Lower lobe of right lung (tissue), 2 donors: ENCODE data around the gene HAUS2. TPM values are rescaled to one million over a fixed set of nuclear protein-coding genes. Genes with fewer than 3 reads are reported as not detected.
A peak's percentile ranks its signal among the peaks of the same experiment; 100 is the strongest.

ENCODE experiments used
- ATAC-seq, 2 donors: fragments of 200-7000 bp; cut with Tn5 transposase; one replicate each; pipeline ENCODE4 v1.9.1; 2020 to 2022; ENCODE audit warnings: mild to moderate bottlenecking in 2 of 2, moderate library complexity in 2 of 2
- DNase-seq: peaks from one replicate; pipeline ENCODE4 v3.0.0-alpha.2; 2020
- H3K27ac ChIP-seq: fragments of 200-600 bp; one replicate; pipeline ENCODE4 v1.8.0; 2022
- H3K27me3 ChIP-seq: fragments of 200-600 bp; one replicate; pipeline ENCODE4 v1.8.0; 2022; ENCODE audit warnings: low read depth
- H3K36me3 ChIP-seq: fragments of 200-600 bp; one replicate; pipeline ENCODE4 v1.8.0; 2022; ENCODE audit warnings: mild to moderate bottlenecking
- H3K4me1 ChIP-seq: fragments of 200-600 bp; one replicate; pipeline ENCODE4 v1.8.0; 2022
- H3K4me3 ChIP-seq: fragments of 200-600 bp; one replicate; pipeline ENCODE4 v1.8.0; 2022; ENCODE audit warnings: mild to moderate bottlenecking
- H3K9me3 ChIP-seq: fragments of 200-600 bp; one replicate; pipeline ENCODE4 v1.8.0; 2022
- intact Hi-C: fragments of 100-400 bp; cut with DNase I; formaldehyde crosslinking; loops from one replicate; pipeline ENCODE4 v1.11.0; 2022
- total RNA-seq: library from RNA; stranded (reverse); fragmentation: NEBNext Ultra II Directional; extraction: Animal tissue kit (Norgen Biotek cat#: 25700); gene quantifications from one replicate; pipeline ENCODE4 v1.2.1, GENCODE V29; 2021
- TF ChIP-seq, protein P1 (sequence below): fragments of 200-600 bp; IDR thresholded peaks from one replicate; pipeline ENCODE4 v1.8.0; 2022; ENCODE audit warnings: antibody characterized with exemption, mild to moderate bottlenecking
- donor health status: DM: no; HTN: yes; CAD: no; lungs with severe emphysema.

The HAUS2 gene
- total RNA-seq, 1 donor from 2014 or later = 21.4 TPM

DNA sequence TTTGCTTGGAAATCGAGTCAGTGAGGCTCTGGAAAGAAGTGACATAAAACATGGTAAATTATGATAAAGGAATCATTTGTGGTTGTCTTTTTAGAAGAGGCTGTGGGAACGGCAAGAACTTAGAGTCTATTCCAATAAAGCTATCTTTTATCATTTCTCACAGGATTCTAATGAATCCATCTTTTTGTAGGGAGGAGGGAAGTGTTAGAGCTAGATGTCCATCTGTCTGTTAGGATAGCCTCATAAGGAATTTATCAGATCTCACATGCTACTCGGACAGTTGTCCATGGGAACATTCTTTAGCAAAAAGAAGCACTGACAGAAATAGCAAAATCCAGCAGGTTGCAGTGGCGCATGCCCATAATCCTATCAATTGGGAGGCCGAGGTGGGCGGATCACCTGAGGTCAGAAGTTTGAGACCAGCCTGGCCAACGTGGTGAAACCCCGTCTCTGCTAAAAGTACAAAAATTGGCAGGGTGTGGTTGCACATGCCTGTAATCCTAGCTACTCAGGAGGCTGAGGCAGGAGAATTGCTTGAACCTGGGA lies 63.8 kb downstream of the HAUS2 start:
- peak in 1 of 2 donors; percentile 22 for ATAC-seq
- DNase-seq = no peak
- Histone ChIP-seq H3K4me1 (peaks cover 32% of the 10 kb centered on the region), H3K27me3 (no peaks in the 10 kb centered on the region), H3K27ac (peak overlapping the region; percentile 52), H3K4me3 (no peak overlapping the region), H3K36me3 (peaks cover 2% of the 10 kb centered on the region), H3K9me3 (no peaks in the 10 kb centered on the region)
- intact Hi-C loops = no loop called here
- TF ChIP-seq, protein P1, sequence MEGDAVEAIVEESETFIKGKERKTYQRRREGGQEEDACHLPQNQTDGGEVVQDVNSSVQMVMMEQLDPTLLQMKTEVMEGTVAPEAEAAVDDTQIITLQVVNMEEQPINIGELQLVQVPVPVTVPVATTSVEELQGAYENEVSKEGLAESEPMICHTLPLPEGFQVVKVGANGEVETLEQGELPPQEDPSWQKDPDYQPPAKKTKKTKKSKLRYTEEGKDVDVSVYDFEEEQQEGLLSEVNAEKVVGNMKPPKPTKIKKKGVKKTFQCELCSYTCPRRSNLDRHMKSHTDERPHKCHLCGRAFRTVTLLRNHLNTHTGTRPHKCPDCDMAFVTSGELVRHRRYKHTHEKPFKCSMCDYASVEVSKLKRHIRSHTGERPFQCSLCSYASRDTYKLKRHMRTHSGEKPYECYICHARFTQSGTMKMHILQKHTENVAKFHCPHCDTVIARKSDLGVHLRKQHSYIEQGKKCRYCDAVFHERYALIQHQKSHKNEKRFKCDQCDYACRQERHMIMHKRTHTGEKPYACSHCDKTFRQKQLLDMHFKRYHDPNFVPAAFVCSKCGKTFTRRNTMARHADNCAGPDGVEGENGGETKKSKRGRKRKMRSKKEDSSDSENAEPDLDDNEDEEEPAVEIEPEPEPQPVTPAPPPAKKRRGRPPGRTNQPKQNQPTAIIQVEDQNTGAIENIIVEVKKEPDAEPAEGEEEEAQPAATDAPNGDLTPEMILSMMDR = no peak

DNA sequence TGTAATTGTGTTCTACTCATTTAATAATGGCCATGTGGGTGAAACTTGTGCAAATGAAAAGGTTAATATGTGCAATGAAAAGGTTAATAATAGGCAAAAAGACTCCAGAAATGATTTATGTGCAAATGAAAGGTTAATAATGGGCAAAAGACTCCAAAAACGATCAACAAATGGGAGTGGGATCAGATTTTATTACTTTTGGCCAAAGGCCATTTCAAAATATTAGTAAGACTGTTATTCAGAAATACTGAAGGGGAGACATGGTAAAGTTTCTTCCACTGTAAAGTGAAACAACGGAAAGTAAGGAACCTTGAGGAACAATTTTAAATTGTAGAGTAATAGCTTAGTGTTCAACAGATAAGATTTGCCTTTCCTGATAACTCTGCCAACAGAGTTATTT lies 67.5 kb downstream of the HAUS2 start:
- Histone ChIP-seq H3K9me3 (no peaks in the 10 kb centered on the region), H3K4me1 (peaks cover 11% of the 10 kb centered on the region), H3K27me3 (no peaks in the 10 kb centered on the region), H3K36me3 (peaks cover 8% of the 10 kb centered on the region), H3K4me3 (no peak overlapping the region), H3K27ac (no peak overlapping the region)
- TF ChIP-seq, protein P1 = no peak
- DNase-seq (no peak), ATAC-seq (no peak)
- intact Hi-C loops = no loop called here

Other genes with a start within 250 kb of the HAUS2 start
- 47.2 TPM for gene CAPN3, start 189.3 kb upstream of the HAUS2 start, total RNA-seq
- 92.2 TPM for gene ZNF106, start 57.7 kb upstream of the HAUS2 start, total RNA-seq
- 79.3 TPM for gene SNAP23, start 53.2 kb upstream of the HAUS2 start, total RNA-seq
- gene LRRC57, start within 50 bp of the HAUS2 start, total RNA-seq = 23.7 TPM
- gene STARD9, start 26.8 kb downstream of the HAUS2 start, total RNA-seq = 21.9 TPM
- 11.3 TPM for gene CDAN1, start 188.3 kb downstream of the HAUS2 start, total RNA-seq